HCT116 (cell line): ENCODE results near the gene DAPP1.

ENCODE experiments used
- CEBPB ChIP-seq: IDR thresholded peaks from 2 replicates; pipeline ENCODE4 v1.6.1; 2012; ENCODE audit warnings: low read depth
- EZH2 ChIP-seq: fragments of 200-600 bp; sonication (generic); IDR thresholded peaks from 2 replicates; pipeline ENCODE4 v1.6.1; 2017; ENCODE audit warnings: antibody characterized with exemption, mixed run types
- EZH2phosphoT487 ChIP-seq: fragments of 200-600 bp; IDR thresholded peaks from 2 replicates; pipeline ENCODE4 v1.6.1; 2018; ENCODE audit warnings: antibody characterized with exemption, borderline replicate concordance
- POLR2A ChIP-seq: IDR thresholded peaks from 2 replicates; pipeline ENCODE4 v1.7.0; 2011; ENCODE audit warnings: borderline replicate concordance; ENCODE audit not compliant: insufficient read depth, insufficient read length; ENCODE audit errors: extremely low read depth
- POLR2AphosphoS5 ChIP-seq: IDR thresholded peaks from 2 replicates; pipeline ENCODE4 v1.6.1; 2011; ENCODE audit warnings: mild to moderate bottlenecking, low read depth, low read length, moderate library complexity
- SP1 ChIP-seq: IDR thresholded peaks from 2 replicates; pipeline ENCODE4 v1.6.1; 2012; ENCODE audit warnings: low read depth
- ZFX ChIP-seq: fragments of 450-650 bp; IDR thresholded peaks from 2 replicates; pipeline ENCODE4 v1.6.1; 2017
- TF ChIP-seq, protein P1 (sequence below), 3 experiments: fragments of 200-600 bp in 1 of 3; sonication (generic) in 1 of 3; IDR thresholded peaks in 2 of 3; conservative IDR thresholded peaks in 1 of 3; 2 replicates each; pipeline ENCODE4 v1.5.1; 2012 to 2017; ENCODE audit warnings: low read depth in 2 of 3, low read length in 2 of 3, antibody characterized with exemption in 1 of 3, borderline replicate concordance in 1 of 3, control low read depth in 1 of 3, mild to moderate bottlenecking in 1 of 3, mixed read lengths in 1 of 3, mixed run types in 1 of 3, moderate library complexity in 1 of 3; ENCODE audit not compliant: insufficient read depth in 1 of 3
- TF ChIP-seq, protein P2 (sequence below): IDR thresholded peaks from 2 replicates; pipeline ENCODE4 v1.6.1; 2012

DNA sequence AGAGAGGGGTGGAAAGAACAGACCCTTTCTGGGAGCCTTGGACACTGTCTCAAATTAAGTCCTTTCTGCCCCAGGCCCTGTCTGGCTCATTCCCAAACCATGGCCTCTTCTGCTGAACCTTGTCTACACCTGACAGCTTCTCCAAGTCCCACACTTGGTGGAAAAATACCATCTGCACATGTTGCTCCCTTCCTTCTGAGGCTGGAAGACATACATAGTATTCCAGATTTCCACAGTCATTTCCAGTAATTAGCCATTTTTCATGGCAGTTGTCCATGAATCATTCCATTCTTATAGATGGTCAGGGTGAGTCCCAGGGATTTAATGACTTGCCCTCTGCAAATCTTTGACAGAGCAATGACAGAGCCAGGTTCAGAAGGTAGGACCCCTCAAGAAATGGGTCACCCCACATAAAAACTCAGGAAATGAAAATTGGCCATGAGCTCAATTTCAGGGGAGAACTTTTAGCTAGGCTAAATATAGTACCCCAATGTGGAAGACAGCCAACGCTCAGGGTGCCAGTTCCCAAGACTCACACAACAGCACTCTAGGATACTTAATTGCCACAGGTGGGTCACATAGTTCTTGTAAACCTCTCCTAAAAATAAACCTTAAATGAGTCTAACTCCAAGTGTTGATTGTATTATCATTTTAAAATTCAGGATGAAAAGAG, 16.2 kb upstream of the DAPP1 start:
- TF ChIP-seq, protein P1, sequence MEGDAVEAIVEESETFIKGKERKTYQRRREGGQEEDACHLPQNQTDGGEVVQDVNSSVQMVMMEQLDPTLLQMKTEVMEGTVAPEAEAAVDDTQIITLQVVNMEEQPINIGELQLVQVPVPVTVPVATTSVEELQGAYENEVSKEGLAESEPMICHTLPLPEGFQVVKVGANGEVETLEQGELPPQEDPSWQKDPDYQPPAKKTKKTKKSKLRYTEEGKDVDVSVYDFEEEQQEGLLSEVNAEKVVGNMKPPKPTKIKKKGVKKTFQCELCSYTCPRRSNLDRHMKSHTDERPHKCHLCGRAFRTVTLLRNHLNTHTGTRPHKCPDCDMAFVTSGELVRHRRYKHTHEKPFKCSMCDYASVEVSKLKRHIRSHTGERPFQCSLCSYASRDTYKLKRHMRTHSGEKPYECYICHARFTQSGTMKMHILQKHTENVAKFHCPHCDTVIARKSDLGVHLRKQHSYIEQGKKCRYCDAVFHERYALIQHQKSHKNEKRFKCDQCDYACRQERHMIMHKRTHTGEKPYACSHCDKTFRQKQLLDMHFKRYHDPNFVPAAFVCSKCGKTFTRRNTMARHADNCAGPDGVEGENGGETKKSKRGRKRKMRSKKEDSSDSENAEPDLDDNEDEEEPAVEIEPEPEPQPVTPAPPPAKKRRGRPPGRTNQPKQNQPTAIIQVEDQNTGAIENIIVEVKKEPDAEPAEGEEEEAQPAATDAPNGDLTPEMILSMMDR (IDR thresholded peaks at IDR 0.05 in 2 of 3, conservative IDR thresholded peaks at IDR 0.05 in 1 of 3; ENCODE audit: borderline replicate concordance in 1 of 3, insufficient read depth in 1 of 3, low read depth in 2 of 3, low read length in 2 of 3): no peak
- no peak for TF ChIP-seq POLR2AphosphoS5
- TF ChIP-seq, protein P2, sequence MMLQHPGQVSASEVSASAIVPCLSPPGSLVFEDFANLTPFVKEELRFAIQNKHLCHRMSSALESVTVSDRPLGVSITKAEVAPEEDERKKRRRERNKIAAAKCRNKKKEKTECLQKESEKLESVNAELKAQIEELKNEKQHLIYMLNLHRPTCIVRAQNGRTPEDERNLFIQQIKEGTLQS: no peak
- no peak for TF ChIP-seq CEBPB
- TF ChIP-seq SP1: no peak
- no peak for TF ChIP-seq EZH2phosphoT487
- TF ChIP-seq POLR2A: no peak
- TF ChIP-seq ZFX: no peak
- TF ChIP-seq EZH2: no peak
